ENCODE results near the gene TNIP1.

Gene TNIP1

DNA sequence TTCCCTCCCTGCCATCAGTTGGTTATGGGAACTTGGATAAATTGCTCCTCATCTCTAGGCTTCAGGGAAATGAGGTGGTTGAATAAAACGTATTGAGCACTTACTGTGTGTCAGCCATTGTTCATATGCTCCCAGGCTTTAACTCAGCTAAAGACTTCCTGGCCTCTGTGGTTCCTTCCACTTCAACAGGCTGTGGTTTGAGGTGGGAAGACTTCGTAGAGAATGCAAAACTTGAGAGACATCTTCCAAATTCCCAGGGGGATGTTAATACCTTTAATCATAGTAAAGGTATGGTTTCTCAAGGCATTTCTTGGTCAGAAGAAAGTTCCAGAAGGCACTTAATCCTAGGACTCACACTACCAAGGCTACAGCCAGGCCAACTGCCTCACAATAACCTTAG, 62.0 kb downstream of the TNIP1 start:
- DNase-seq: no peak

DNA sequence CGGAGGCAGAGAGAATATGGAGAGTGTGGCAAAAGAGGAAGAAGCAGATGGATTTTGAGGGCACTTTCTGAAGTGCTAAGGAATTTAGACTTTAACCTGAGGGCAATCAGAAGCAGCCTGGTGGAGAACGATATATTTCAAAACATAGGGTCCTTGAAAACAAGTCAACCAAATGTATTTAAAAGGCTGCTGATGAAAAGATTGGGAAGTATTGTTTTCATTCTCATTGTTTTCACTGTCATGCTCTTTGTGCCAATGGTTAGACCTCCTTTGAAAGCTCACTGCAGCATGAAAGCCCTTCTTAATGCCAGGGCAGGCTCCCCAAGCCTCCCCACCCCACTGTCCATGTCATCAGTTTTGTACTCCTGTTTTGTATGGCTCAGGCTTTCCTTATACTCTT, 62.9 kb downstream of the TNIP1 start:
- DNase-seq: no peak

DNA sequence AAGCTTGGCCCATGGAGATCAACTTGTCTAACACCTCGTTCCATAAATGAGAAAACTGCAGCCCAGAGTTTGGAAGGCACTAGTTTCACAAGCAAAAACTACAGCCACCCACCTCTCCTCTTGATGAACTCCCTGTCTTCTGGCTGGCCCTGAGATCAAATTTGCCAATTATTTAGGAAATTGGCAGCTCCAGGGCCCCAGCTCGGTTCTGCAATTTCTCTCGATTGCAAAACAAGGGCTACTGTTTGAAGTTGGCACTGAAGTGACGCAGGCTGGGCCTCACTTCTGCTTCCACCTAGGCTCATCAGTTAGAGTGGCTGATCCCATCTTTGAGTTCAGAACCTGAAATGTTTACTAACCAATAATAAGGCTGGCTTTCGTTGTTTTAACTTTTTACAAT, 64.1 kb downstream of the TNIP1 start:
- no peak for DNase-seq

DNA sequence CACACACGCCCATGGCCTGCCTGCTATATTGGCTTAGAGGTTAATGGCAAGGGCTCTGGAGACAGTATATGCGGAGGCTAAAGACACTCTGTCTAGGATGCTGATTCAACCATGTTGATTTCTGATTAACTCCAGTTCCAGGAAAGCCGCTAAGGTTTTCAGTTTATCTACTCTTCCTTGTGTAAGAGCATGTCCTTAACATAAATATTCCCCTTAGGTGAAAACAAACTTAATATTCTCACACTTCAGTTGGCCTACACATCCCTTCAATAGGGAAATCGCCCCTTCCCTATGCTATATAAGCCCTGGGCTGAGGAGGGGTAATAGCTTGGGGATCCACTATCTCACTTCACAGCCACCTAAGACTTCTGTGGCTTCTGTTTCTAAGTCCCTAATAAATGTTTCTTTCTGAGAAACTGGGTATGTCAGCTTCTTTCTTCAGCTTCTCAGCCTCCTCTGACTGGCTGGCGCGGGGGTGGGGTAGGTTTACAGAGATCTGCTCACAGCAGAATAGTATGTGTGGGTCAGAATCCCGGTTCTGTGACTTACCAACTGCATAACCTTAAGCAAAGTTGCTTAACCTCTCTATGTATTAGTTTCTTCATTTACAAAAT, 64.8 kb downstream of the TNIP1 start:
- DNase-seq: no peak

DNA sequence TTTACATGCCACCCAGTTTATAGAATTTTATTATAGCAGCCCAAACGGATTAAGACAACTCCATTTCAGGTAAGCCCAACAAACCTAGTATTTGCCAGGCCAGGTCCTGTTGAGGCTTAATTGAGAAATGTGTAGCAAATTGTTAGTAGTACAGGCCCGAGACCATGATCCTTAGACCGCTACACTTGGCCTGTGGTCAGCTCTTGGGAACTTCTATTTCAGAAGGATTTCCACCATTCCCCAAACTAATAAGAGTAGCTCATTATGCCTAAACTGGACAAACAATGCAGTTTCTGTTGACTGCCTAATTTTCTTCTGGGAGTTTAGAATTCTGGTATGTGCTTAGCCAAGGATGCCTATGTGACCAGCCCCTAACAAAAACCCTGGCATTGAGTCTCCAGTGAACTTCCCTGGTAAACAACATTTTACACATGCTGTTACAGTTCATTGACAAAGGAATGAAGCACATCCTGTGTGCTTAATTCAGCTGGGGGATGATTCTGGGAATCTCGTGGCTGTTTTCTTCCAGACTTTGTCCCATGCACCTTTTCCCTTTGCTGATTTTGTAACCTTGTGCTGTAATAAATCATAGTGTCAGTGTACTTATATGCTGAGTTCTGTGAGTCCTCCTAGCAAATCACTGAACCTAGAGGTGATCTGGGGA, 66.0 kb downstream of the TNIP1 start:
- DNase-seq: no peak

DNA sequence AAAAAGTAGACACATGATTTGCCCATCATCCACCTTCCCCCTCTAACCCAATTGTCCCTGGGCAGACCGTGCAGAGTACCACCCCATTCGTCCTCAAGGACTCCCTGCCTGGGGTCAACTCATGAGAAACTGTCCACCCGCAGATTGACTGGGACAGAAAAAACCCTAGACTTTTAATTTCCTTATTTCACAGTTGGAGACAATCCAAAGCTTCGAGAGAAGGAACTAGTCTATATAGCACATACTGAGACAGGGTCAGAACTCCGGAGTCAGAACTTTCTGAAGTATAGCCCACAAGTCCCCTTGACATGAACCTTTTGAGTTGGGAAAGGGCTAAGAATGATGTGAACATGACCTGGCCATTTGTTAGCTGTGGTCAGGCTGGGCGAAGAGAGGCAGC, 68.0 kb downstream of the TNIP1 start:
- no peak for DNase-seq

DNA sequence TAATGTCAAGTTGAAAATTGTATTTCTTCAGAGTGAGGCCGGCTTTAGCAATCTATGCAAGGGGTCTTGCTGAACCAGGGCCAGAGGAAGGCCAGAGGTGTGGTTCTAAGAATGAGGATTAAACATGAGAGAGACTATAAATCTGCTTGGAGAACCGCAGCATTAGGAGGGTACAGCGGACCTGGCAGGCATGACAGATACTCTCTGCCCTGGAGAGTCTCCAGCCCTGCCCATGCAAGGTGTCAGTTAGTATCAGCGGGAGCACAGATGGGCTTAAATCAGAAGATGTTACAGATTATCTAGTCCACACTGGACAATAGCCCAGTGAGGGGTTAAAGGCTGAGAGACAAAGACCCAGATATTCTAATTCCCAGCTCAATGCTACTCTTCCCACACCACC, 71.9 kb downstream of the TNIP1 start:
- no peak for DNase-seq

DNA sequence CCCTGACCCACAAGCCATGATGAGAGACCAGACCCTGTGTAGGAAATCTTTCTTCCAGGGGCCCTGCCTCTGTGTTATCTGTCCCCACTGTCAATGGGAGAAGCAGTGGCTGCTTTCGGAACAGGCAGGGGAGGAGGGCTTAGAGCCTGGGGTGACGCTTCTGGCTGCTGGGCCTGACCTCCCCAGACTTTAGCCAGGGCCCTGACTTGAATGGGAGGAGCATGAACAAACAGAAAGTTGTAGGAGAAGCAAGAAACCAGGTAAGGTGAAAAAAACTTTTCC, 72.7 kb downstream of the TNIP1 start:
- no peak for DNase-seq

DNA sequence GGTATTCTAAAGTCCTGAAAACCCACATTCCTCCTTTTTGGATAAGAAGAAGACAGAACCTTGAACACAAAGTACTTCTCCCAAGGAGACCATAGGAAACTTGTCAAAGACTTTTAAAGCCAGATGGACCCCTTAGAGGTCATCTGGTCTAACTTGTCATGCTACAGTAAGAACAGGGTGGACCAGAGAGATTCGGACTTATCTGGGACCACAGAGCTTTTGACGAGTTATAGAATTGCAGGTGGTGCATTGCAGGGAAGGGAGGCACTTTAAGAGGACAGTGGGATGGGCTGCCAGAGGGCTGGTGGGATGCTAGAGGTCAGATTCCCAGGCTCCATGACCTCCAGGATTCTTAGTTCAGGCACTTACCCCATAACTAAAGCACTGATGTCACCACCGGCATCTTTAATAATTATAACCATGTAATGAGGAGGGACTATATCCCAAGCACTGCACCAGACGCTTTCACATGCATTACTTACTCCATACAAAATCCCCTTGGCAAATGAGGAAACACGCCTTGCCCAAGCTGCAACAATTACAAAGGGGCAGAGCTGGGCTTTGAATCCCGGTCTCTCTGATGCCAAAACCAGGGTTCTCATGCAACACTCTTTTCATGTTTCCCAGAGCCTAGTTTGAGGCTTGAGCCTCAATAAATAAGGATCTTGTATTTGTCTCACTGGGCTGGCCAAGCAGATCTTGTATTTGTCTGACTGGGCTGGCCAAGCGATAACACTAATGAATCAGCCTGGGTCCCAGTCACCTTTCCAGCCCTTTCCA, 73.2 kb downstream of the TNIP1 start:
- DNase-seq: no peak

DNA sequence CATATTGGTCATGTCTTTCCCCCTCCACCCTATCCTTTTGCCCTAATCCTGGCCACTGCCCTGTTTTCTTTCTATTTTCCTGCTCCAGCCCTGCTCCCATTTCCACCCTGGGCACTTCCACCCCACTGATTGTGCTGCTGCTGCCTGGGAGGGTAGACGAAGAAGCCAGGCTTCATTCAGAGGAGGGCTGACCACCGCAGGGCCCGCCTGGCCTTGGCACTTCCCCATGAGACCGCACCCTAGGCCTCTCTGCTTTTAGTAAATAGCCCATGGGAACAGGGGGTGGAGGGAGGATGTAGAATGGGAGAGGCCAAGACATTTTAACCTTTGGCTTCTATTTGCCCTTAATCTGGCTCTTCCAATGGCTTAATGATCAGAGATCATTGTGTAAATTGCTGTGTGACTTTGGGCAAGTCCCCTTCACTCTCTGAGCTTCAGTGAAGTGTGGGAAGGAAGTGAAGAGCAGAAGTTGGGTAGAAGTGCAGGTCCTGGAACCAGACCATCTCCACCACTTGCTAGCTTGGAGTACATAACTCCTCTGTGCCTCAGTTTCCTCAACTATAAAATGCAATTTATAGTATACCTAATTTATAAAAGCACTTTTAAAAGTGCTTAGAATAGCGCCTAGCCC, 74.0 kb downstream of the TNIP1 start:
- DNase-seq: no peak

DNA sequence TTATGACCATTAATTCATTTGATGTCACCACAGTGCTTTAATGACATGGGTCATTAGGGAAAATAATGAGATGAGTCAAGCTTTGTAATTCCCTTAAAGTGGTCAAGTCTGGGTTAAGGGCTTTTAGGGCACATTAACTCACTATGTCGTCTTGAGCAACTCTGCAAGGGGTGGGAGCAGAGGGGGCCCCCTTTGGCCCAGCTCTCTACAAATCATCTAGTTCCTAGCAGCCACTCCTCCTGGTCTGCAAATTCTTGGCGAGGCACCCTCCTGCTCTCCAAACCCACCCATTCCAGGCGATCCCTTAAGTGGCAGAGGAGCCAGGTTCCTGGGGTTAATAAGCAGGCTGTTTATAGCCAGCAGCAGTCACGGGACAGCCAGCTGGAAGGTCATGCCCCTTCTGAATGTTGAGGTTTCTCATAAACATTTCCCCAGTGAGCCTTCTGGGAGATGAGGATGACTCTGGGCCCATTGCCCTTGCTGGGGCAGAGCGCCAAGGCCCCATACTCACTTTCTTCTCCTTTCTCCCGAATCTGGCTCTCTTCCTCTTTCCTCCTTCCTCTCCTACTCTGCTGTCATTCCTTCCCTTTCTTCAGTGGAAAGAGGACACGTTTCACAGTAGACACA, 74.8 kb downstream of the TNIP1 start:
- DNase-seq: no peak

DNA sequence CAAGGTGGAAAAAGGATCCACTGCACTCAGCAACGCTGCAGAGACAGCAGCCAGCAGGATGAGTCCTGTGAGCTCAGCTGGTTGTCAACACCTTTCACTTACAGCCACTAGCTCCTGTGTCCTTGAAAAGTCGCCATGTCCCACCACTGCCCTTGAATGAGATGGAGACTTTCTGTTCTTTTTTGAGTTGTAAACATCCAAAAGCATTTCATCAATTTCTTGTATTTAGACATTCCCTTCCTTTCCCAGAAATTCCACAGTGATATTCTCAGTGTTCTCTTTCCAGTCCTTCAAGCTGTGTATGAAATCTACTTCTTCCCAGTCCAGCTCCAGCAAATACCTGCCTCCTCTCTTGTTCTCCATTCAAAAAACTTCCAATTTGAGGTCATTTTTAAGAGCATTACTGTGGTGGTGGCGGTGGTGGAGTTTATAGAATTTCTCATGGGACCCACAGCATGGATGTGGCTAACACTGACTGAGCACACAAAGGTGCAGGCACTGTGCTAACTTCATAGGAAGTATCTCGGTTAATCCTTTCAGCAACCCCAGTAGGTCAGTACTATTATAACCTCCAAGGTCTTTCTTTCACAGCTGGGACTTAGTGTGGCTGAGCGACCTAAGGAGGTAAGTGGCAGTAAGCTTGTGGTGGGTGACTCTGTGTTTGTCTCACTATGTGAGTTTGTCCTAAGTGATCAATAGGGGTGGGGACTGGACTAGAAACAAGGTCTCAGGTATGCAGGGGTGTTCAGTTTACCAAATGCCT, 75.5 kb downstream of the TNIP1 start:
- DNase-seq: no peak

DNA sequence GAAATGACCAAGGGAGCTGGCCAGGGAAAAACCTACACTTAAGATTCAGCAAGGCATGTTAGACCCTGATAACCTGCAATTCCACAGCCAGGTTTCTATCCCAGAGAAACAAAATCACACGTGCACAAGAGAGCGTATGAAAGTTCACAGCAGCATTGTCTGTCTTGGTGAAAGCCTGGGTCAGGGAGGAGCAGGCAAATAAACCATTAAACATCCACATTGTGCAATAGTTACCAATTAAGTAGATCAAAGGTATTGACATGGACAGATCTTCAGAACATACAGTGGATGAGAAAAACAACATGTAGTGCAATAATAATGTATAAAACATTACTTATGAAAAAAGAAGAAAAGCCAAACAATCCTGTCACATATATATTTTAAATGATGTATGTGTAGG, 76.3 kb downstream of the TNIP1 start:
- DNase-seq: no peak

DNA sequence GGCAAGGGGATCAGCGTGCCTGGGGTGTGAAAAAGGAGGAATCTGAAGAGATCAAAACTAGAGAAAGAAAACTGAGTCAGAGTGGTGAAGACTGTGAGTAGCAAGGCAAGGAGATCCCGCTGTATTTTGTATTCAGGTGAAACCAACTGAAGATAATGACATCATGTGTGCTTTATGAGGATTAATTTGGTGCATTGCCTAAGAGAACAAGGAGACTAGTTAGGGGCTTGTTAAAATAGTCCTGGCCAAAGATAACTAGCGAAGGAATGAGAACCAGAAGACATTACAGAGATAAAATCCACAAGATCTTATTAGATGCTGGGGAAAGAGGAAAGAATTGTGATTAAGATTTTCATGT, 77.4 kb downstream of the TNIP1 start:
- DNase-seq: no peak

DNA sequence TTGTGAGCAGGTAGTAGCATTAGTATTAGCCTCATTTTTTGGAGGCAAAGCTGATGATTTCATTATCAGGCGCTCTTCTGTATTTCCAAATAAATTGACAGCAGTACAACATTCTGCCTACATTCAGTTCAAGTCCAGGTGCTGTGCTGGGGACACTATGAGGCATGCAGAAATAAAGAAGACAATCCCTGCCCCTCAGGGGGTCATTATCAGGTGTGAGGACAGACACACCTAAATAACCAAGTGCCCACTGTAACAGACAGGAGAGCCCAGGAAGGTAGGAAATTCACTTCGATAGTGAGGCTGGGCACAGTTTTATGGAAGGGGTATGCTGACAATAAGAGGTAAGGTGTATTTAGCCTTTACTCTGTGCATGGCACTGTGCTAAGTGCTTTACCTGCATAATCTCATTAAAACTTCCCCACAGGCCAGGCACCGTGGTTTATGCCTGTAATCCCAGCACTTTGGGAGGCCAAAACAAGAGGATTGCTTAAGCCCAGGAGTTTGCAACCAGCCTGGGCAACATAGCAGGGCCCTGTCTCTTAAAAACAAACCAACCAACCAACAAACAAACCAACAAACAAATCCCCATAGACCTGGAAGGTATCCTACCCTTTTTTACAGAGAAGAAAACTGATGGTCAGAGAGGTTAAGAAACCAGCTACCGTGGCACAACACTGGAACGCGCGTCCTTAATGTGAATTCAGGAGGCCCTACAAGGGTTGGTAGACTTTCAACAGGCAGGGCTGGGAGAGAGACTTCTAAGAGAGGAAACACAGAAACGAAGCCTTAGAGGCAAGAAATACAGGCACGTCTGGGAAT, 77.9 kb downstream of the TNIP1 start:
- DNase-seq: no peak

DNA sequence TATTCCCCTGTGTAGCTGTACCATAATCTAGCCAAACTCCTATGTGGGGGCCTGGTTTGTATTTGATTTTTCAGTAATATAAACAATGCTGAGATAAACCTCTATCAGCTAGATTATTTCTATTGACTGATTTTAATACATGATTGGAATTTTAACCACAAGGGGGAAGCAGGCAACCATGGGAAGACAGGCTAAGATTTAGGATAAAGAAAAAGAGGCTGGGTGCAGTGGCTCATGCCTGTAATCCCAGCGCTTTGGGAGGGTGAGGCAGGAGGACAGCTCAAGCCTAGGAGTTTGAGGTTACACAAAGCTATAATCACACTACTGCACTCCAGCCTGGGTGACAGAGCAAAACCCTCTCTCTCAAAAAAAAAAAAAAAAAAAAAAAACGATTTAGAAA, 78.6 kb downstream of the TNIP1 start:
- DNase-seq: no peak

DNA sequence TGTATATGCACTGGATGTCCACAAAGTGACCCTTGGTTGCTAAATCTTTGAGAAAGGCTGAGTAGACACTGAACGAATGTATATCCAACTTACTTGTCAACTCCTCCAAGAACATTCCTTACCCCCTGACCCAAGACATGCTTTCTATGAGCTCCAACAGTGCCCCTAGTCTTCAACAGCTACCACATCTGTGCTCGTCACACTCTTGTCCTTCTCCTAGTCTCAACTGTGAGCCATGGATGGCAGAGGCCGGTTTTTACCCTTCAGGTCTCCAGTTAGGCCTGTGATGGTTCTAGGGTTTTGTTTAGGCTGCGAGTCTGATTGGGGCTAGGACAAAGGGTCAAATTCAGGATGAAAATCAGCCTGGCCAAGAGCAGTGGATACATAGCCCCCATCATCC, 79.4 kb downstream of the TNIP1 start:
- no peak for DNase-seq

DNA sequence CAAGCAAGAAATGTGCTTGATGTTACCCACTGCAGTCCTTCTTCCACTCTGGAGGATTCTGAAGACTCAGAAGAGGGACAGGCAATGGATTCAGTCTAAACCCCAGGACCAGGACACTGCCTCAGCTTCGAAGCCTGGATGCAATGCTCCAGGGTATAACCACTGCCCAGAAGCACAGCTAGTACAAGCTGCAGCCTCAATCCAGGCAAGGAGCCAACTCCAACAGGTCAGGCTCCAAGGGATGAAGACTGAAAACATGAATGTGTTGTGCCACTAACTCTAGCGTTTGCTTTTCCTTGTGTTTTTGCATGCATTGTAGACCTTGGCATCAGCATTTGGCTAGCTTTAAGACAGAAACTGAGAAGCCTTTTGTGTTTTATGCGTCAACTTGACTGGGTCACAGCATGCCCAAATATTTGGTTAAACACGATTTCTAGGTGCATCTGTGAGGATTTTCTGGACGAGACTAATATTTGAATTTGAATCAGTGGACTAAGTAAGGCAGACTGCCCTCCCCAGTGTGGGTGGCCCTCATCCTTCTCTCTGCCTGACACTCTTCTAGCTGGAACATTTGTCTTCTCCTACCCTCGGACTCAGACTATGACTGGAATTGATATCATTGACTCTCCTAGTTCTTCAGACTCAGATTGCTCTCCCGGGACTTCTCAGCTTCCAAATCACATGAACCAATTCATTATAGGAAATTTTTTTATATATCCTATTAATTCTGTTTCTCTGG, 81.0 kb downstream of the TNIP1 start:
- no peak for DNase-seq

DNA sequence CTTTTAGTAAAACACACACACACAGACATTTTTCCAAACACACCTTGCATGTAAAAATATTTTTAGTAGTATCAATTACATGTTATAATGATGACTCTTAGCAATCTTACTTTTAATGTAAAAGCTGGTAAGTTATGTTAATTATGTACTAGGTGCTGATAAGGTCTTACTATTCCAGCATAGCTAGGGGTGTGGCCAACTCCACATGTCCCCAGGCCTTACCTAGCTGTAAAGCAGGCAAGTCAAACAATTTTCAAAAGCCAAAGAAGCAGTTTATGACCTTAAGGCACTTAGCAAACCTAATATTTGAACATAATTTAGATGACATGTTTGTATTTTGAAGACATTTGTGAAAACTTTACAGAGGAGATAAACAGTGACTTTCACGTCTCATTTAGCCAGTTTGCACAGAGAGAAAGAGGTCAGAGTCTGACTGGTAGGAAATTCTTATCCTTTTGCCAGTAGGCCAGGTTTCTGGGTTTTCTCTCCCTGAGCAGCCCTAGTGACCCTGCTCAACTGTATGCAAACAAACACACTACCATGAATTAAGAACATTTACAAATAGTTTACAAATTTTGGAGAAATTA, 86.9 kb downstream of the TNIP1 start:
- no peak for DNase-seq

DNA sequence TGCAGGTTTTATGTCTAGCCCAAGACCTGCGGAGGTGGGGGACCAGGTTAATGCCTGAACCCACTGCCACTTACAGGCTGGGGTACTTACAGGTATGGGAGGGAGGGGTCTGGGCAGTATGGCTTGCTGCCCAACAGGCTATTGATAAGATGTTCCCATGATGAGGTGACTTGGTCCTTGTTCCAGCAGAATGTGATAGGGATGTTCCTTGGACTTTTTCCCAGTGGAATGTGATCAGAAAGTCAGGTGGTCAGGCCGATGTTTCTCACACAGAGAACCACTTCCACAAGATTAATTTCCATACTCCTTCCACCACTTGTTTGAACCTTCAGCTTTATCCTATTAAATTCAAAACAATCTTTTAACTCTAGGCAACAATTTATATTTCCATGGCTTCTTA, 87.4 kb downstream of the TNIP1 start:
- DNase-seq: no peak

DNA sequence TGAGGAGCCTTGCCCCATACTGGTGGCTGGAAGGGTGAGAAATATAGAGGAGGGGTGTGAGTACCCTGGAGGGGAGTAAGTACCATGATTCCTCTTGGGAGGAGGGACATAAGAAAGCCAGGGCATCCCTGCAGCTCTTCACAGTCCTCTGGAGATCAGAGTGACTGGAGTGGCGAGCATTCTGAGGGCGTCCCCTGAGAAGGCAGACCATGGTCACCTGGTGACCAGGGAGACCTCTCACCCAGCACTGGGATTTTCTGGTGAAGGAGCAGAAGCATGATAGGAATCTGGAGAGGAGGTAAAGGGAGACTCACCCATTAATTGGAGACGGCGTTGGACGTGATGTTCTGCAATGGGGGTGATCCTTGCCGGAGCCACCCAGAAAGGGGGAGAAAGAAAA, 88.1 kb downstream of the TNIP1 start:
- no peak for DNase-seq
